HG03108 (cell line): ENCODE data around the gene JKAMP.
"Not testable (repeated sequence)": the region's sequence is repeated elsewhere in the genome, so short reads cannot be mapped to it uniquely, and the experiment has no call there.

ENCODE experiments used
- ATAC-seq: cut with Tn5 transposase; IDR thresholded peaks from one replicate; pipeline ENCODE4 v1.9.1; 2021; ENCODE audit warnings: moderate library complexity; ENCODE audit not compliant: unreplicated experiment

JKAMP gene, protein sequence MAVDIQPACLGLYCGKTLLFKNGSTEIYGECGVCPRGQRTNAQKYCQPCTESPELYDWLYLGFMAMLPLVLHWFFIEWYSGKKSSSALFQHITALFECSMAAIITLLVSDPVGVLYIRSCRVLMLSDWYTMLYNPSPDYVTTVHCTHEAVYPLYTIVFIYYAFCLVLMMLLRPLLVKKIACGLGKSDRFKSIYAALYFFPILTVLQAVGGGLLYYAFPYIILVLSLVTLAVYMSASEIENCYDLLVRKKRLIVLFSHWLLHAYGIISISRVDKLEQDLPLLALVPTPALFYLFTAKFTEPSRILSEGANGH

DNA sequence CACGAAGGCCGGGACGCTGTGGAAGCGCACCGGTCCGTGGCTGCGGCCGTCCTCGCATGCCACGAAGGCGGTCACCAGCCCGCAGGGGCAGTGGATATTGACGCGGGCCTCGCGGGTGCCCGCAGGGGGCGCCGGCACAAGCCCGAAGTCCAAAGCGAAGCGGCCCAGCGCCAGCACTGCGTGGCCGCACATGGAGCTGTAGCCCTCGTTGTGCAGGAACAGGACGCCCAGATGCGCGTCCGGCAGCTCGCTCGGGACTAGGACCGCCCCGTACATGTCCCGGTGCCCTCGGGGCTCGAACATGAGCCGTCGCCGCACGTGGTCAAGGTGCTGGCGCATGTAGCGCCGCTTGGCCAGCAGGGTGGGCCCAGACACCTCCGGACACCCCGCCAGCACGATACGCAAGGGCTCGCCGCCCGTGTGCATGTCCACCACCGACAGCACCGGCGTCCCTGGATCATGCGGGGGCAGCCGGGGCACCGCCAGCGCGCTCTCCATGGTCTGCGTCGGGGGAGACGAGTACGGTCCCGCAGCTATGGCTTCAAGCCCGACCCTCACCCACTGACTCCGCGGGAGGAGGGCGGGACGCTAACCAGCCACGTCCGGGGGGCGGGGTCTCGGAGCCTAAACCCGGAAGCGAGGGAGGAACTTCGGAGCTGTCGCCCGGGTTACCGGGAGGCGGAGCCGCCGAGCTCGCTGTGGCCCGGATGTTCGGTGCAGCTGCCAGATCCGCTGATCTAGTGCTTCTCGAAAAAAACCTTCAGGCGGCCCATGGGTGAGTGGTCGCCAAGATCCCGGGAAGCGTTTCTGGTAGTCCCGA lies at the start of gene JKAMP, which contains the start of gene L3HYPDH:
Gene JKAMP (plus strand): TSS at position 699 of the 820 bp plus-strand sequence. CDS start 73 bp downstream, at position 772.
Gene L3HYPDH (minus strand): TSS at position 590 of the 820 bp plus-strand sequence. CDS start 92 bp downstream, at position 498.
- peak; percentile 79 for ATAC-seq

GRCh38 chr14:59435101-59435500 lies 49.2 kb upstream of the JKAMP start:
- ATAC-seq, result no peak

DNA sequence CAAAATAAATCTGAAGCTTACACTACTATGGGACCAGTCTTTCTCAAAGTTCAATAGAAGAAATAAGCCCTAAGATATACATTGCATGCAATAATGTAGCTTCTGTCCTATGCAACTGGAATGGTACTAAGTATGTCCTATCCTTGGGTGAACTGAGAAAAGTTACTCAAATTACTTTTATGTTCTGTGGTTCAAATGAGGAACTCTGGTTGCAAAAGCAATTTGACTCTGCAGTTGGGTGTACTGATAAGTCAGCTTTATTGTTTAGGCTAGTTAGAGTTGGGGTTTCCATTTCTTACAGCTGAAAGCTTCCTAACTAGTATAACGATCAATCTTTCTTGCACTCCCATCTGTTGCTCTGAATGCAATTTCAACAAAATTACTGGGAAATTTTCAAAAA lies 48.3 kb upstream of the JKAMP start:
- ATAC-seq, result no peak

DNA sequence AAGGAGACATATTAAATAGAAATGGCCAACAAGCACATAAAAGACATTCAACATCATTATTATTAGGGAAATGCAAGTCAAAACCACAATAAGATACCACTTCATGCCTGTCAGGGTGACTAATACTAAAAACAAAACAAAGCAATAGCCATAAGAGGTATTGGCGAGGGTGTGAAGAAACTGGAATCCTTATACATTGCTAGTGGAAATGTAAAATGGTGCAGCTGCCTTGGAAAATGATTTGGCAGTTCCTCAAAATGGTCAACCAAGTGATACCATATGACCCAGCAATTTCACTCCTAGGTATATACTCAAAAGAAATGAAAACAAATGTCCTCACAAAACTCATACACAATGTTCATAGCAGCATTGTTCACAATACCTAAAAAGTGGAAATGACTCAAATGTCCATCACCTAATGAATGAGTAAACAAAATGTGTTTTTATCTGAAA lies 46.1 kb upstream of the JKAMP start:
- ATAC-seq, result no peak

GRCh38 chr14:59439256-59439965 lies 44.9 kb upstream of the JKAMP start:
- ATAC-seq, result no peak

DNA sequence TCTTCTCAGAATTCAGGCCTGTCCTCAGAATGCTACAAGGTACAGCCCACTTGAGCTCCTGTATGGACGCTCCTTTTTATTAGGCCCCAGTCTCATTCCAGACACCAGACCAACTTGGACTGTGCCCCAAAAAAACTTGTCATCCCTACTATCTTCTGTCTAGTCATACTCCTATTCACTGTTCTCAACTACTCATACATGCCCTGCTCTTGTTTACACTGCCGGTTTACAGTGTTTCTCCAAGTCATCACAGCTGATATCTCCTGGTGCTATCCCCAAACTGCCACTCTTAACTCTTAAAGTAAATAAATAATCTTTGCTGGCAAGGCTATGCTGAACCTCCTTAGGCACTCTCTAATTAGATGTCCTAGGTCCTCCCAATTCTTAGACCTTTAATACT lies 35.6 kb upstream of the JKAMP start:
- ATAC-seq, result not testable (repeated sequence)

DNA sequence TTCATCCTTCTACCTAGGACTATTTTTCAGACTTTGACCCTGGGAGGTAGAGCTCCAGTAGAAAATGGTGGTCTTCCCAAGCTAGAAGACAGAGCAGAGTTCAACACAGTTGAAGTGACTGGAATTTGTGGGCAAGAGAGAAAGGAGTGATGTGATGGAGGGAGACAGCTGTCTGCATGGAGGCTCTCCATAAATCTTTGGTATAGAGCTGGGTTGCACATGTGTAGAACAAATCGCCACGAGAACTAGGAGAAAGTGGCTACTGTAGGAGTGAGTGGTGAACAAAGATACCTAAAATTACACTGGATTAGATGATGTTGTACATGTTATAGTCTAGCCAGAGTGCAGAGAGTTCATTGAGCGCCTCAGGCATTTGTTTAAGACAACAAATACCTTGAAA lies 33.6 kb upstream of the JKAMP start:
- ATAC-seq, result no peak

- no peak for ATAC-seq
These were observed 32.5 kb upstream of the JKAMP start for GRCh38 chr14:59451849-59452248.

DNA sequence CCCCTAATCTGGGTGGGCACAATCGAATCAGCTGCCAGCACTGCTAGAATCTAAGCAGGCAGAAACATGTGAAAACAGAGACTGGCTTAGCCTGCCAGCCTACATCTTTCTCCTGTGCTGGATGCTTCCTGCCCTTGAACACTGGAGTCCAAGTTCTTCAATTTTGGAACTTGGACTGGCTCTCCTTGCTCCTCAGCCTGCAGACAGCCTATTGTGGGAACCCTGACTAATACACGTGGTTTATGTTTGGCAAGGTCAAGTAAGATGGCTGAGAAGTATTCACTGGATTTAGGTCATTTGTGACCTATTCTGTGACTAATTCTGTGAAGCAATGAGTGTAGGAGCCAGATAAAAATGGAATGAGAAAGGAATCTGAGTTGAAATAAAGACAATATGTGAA lies 30.2 kb upstream of the JKAMP start:
- no peak for ATAC-seq

DNA sequence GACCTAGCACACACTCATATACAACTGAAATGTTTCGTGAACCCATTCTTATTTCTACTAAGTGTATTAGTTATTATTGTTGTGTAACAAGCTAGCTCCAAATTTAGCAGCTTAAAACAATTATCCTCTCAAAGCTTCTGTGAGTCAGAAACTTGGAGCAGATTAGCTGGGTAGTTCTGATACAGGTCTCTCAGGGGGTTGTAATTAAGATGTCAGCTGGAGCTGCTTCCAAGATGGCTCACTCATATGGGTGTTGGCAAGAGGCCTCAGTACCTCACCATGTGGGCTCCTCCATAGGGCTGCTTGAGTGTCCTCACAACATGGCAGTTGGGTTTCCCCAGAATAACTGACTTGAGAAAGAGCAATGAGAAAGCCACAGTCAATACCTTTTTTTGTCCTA lies 28.9 kb upstream of the JKAMP start:
- no peak for ATAC-seq

GRCh38 chr14:59458486-59458885 lies 25.8 kb upstream of the JKAMP start:
- no peak for ATAC-seq

- ATAC-seq, result no peak
These were observed 23.9 kb upstream of the JKAMP start for GRCh38 chr14:59460378-59460777.

DNA sequence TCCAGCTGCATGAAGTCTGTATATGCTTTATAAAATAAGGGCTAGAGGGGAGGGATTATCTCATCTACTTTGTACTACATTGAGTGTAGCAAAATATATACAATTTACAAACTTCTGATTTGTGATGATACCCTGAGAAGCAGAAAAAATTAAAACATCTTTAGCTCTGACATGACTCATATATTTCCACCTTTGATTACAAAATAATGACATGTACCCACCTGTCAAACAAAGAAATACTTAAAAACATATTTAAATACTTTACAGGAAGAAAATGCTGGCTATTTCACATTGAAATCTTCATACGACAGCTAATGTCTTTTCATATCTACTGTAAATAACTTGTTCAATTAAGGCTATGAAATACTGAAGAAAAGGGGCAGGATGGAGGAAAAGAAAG lies 22.4 kb upstream of the JKAMP start:
- ATAC-seq, result no peak

GRCh38 chr14:59463787-59464485 lies 20.4 kb upstream of the JKAMP start:
- peak; percentile 15 for ATAC-seq

GRCh38 chr14:59464486-59465315 lies 19.6 kb upstream of the JKAMP start:
- ATAC-seq, result peak; percentile 65

DNA sequence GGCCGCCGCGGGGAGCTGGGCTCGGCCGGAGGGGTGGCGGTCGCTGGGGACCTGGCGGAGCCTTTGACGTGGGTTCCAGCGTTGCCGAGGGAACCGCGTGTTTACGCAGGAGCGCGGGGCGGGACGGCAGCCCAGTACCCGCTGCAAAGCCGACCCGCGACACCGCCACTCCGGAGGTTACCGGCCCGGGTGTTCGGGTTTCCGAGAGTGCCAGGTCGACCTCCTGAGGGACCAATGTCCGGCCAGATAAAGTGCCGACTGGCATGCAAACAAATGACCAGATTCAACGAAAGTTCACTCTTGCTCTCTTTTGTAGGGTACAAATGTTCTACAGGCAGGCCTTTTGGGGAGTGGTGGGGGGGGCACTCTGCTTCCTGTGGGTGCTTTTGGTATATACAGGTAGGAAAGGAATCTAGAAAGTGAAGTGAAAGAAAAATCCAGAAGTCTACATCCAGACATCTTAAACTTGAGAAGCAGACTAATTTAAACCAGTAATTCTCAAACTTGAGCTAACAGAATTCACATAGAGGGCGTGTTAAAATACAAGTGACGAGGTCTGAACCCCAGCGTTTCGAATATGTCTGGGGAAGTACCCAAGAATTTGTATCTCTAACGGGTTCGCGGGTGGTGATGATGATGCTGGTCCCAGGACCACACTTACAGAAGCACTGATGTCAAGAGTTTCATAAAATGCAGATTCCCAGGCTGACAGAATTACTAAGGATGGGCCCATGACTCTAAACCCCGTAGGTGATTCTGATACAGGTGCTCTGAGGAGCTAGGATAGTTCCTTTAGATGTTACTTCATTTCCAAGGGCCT lies 18.8 kb upstream of the JKAMP start, which contains the start of gene GPR135:
Gene GPR135 (minus strand): TSS at position 65 of the 820 bp plus-strand sequence. CDS start 154 bp downstream, outside the sequence.
- ATAC-seq, result peak; percentile 17

GRCh38 chr14:59474172-59474571 lies 10.1 kb upstream of the JKAMP start:
- no peak for ATAC-seq

DNA sequence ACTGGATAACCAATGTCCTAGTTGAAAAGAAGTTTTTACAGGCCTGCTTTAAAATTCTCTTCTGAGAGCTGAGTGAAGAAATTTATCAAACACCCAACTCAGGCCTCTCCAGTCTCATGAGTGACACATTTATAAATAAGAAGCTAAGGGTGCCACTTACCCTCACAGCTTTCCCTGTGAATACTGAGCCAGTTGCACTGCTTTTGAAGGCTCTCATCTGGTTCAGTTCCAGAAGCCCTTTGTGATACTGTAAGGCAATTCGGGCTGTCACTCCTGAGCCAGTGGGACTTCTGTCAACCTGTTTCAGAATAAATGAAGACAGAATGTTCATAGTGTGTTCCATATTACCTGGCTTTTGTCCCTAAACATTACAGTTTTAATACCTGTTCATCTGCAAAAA lies 8.6 kb upstream of the JKAMP start:
- ATAC-seq, result no peak

DNA sequence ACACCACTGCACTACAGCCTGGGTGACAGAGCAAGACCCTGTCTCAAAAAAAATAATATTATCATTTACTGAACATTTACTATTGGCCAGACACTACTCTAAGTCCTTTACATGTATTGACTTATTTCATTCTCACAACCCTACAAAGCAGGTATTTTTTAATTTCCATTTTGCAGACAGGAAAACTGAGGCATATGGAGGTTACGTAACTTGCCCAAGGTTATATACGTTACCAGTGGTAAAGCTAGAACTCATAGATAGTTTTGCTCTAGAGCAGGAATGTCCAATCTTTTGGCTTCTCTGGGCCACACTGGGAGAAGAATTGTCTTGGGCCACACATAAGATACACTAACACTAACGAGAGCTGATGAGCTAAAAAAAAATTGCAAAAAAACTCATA lies 5.8 kb upstream of the JKAMP start:
- no peak for ATAC-seq
